ENCODE data around the gene NOS2.

DNA sequence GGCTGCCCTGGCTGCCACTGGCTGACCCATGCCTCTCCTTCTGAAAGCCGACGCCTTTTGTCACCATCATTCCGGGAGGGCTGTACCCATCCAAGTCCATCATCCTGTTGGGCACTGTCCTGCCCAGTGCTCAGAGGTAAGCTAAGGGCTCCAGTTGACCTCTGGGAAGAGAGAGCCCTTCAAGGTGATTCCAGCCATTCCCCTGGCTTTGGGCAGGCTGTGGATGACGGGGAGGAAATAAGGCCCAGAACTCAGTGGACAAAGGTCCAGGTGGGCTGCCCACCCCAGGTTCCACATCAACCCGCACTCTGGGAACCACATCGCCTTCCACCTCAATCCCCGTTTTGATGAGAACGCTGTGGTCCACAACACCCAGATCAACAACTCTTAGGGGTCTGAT lies 45.8 kb downstream of the NOS2 start:
- TF ChIP-seq POLR2AphosphoS5 (IDR thresholded peaks at IDR 0.05; ENCODE audit: low read depth, low read length) (no peak), POLR2A (IDR thresholded peaks at IDR 0.05; ENCODE audit: low read depth, low read length) (no peak)

Measured in GM12892 (cell line).